HL-60 (cell line): Measurements from ENCODE around the gene ESRRB.

ENCODE experiments used
- GABPA ChIP-seq: IDR thresholded peaks from 2 replicates; pipeline ENCODE4 v1.6.1; 2012; ENCODE audit warnings: low read depth
- POLR2AphosphoS5 ChIP-seq: IDR thresholded peaks from 2 replicates; pipeline ENCODE4 v1.6.1; 2012; ENCODE audit warnings: low read depth
- SPI1 ChIP-seq: IDR thresholded peaks from 2 replicates; pipeline ENCODE4 v1.6.1; 2012; ENCODE audit warnings: low read depth, mild to moderate bottlenecking, borderline replicate concordance
- TF ChIP-seq, protein P1 (sequence below): IDR thresholded peaks from one replicate; pipeline ENCODE4 v1.5.1; 2011; ENCODE audit warnings: low read length, control low read depth, inconsistent platforms; ENCODE audit not compliant: insufficient read depth
- TF ChIP-seq, protein P2 (sequence below): IDR thresholded peaks from 2 replicates; pipeline ENCODE4 v1.6.1; 2012; ENCODE audit warnings: low read depth; ENCODE audit not compliant: insufficient replicate concordance

DNA sequence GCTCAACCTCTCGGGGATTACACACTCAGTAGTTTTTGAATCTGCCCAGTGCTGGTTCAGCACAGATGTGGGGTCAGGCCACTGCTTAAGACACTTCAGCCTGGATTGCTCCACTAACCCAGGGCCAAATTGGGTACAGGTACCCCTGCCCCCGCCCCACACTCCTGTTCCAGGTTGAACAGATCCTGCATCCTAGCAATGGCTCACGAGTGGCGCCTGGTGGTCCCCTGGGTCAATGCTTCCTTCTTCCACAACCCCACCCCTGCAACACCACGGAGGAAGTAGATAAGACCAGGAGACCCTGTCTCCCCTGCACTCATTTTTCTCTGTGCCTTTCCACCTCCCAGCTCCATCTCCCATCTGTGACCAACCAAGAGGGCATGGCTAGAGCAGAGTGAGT is 108.4 kb downstream of the ESRRB start:
- TF ChIP-seq POLR2AphosphoS5 (no peak), GABPA (no peak), SPI1 (no peak)
- TF ChIP-seq, protein P1, sequence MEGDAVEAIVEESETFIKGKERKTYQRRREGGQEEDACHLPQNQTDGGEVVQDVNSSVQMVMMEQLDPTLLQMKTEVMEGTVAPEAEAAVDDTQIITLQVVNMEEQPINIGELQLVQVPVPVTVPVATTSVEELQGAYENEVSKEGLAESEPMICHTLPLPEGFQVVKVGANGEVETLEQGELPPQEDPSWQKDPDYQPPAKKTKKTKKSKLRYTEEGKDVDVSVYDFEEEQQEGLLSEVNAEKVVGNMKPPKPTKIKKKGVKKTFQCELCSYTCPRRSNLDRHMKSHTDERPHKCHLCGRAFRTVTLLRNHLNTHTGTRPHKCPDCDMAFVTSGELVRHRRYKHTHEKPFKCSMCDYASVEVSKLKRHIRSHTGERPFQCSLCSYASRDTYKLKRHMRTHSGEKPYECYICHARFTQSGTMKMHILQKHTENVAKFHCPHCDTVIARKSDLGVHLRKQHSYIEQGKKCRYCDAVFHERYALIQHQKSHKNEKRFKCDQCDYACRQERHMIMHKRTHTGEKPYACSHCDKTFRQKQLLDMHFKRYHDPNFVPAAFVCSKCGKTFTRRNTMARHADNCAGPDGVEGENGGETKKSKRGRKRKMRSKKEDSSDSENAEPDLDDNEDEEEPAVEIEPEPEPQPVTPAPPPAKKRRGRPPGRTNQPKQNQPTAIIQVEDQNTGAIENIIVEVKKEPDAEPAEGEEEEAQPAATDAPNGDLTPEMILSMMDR, result no peak
- TF ChIP-seq, protein P2, sequence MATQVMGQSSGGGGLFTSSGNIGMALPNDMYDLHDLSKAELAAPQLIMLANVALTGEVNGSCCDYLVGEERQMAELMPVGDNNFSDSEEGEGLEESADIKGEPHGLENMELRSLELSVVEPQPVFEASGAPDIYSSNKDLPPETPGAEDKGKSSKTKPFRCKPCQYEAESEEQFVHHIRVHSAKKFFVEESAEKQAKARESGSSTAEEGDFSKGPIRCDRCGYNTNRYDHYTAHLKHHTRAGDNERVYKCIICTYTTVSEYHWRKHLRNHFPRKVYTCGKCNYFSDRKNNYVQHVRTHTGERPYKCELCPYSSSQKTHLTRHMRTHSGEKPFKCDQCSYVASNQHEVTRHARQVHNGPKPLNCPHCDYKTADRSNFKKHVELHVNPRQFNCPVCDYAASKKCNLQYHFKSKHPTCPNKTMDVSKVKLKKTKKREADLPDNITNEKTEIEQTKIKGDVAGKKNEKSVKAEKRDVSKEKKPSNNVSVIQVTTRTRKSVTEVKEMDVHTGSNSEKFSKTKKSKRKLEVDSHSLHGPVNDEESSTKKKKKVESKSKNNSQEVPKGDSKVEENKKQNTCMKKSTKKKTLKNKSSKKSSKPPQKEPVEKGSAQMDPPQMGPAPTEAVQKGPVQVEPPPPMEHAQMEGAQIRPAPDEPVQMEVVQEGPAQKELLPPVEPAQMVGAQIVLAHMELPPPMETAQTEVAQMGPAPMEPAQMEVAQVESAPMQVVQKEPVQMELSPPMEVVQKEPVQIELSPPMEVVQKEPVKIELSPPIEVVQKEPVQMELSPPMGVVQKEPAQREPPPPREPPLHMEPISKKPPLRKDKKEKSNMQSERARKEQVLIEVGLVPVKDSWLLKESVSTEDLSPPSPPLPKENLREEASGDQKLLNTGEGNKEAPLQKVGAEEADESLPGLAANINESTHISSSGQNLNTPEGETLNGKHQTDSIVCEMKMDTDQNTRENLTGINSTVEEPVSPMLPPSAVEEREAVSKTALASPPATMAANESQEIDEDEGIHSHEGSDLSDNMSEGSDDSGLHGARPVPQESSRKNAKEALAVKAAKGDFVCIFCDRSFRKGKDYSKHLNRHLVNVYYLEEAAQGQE, result no peak
